ENCODE results near the gene ORM1.

ORM1 gene

DNA sequence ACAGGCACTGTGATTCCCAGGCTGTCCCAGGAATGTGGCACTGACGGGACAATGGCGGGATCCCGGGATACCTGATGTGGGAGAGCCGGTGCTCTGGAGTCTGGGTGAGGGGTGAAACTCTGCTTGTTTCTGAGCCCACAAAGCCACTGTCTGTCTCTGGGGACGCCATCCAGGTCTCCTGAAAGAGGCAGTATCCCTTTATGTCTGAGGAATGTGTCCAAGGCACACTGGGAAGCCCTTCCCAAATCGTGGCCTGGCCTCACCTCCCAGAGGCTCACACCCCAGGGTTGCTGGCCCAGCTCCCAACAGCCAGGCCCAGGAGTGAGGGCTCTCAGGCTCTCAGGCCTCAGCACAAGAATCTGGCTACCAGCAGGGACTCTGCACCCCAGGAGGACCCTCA, 33.9 kb downstream of the ORM1 start:
- H3K9me3 ChIP-seq (ENCODE audit: severe bottlenecking) = no peaks in the 10 kb centered on the region
- DNase-seq = no peak
- peaks cover 98% of the 10 kb centered on the region for H3K36me3 ChIP-seq
- no peak overlapping the region for H3K27ac ChIP-seq
- H3K4me3 ChIP-seq (ENCODE audit: low read depth, low read length) = no peak overlapping the region
- TF ChIP-seq, protein P1, sequence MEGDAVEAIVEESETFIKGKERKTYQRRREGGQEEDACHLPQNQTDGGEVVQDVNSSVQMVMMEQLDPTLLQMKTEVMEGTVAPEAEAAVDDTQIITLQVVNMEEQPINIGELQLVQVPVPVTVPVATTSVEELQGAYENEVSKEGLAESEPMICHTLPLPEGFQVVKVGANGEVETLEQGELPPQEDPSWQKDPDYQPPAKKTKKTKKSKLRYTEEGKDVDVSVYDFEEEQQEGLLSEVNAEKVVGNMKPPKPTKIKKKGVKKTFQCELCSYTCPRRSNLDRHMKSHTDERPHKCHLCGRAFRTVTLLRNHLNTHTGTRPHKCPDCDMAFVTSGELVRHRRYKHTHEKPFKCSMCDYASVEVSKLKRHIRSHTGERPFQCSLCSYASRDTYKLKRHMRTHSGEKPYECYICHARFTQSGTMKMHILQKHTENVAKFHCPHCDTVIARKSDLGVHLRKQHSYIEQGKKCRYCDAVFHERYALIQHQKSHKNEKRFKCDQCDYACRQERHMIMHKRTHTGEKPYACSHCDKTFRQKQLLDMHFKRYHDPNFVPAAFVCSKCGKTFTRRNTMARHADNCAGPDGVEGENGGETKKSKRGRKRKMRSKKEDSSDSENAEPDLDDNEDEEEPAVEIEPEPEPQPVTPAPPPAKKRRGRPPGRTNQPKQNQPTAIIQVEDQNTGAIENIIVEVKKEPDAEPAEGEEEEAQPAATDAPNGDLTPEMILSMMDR (IDR thresholded peaks at IDR 0.05; ENCODE audit: low read depth, low read length) = no peak
- no peaks in the 10 kb centered on the region for H3K27me3 ChIP-seq (ENCODE audit: insufficient read depth, low read depth, severe bottlenecking)

DNA sequence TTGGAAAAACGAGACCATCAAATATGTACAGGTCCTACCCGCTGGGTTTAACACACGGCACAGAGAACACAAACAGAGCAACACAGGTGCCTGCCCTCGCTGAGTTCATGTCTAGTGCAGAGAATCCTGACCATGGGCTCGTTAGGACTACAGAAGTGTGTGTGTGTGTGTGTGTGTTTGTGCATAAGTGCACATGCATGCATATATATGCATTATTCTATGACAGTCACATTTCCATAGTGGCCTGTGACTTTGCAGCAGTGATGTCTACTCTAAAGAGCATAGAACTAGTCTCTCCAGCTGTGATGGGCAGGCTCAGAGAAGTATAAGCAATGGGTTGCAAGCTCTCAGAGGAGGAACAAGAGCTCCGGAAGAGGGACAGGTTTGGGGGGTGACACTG, 34.5 kb downstream of the ORM1 start:
- H3K27me3 ChIP-seq (ENCODE audit: insufficient read depth, low read depth, severe bottlenecking) = no peaks in the 10 kb centered on the region
- no peak overlapping the region for H3K4me3 ChIP-seq (ENCODE audit: low read depth, low read length)
- H3K27ac ChIP-seq = no peak overlapping the region
- peaks cover 98% of the 10 kb centered on the region for H3K36me3 ChIP-seq
- no peak for DNase-seq
- no peaks in the 10 kb centered on the region for H3K9me3 ChIP-seq (ENCODE audit: severe bottlenecking)
- TF ChIP-seq, protein P1 (IDR thresholded peaks at IDR 0.05; ENCODE audit: low read depth, low read length) = no peak

DNA sequence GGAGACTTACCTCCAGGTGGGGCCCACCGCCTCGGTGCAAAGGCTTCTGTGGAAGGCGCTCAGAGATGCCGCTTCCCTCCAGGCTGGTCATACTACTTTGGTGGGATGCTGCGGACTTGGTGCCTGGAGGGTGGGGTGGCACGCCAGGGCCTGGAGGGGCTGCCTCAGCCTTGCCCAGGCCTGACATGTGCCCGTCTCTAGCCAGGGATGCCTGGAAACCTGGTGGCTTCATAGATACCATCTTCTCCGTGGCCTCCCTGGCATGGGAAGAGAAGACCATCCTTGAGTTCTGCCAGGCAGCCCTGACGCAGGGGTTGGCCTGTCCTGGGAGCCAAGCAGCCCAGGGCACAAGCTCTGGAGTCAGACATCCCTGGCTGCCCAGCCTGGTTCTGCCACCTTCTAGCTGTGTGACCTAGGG, 35.0 kb downstream of the ORM1 start:
- no peaks in the 10 kb centered on the region for H3K9me3 ChIP-seq (ENCODE audit: severe bottlenecking)
- H3K36me3 ChIP-seq = peaks cover 98% of the 10 kb centered on the region

DNA sequence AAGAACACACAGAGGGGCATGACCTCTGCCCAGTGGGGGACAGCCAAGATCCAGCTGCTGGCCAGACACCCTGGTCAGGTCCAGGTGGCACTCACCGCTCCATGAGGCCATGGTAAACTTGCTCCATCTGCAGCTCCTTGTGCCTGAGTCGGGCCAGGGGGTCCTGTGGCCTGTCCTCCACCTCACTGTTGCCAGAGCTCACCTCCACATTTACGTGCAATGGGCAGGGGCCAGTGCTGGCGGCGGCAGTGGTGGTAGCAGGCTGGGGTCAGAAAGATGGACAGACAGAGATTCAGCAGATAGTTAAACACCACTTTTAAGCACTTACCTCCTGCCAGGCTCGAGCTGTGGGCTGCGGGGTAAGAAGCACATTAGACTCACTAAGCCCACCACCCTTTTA, 36.9 kb downstream of the ORM1 start:
- Histone ChIP-seq H3K27ac (no peak overlapping the region), H3K4me3 (ENCODE audit: low read depth, low read length) (no peak overlapping the region), H3K36me3 (peaks cover 98% of the 10 kb centered on the region), H3K9me3 (ENCODE audit: severe bottlenecking) (no peaks in the 10 kb centered on the region), H3K27me3 (ENCODE audit: insufficient read depth, low read depth, severe bottlenecking) (no peaks in the 10 kb centered on the region)
- no peak for DNase-seq
- TF ChIP-seq, protein P1 (IDR thresholded peaks at IDR 0.05; ENCODE audit: low read depth, low read length) = no peak

More for the DNA sequence above, 35.0 kb downstream of the ORM1 start:
- TF ChIP-seq, protein P1 (IDR thresholded peaks at IDR 0.05; ENCODE audit: low read depth, low read length) = no peak
- Histone ChIP-seq H3K27me3 (ENCODE audit: insufficient read depth, low read depth, severe bottlenecking) (no peaks in the 10 kb centered on the region), H3K4me3 (ENCODE audit: low read depth, low read length) (no peak overlapping the region), H3K27ac (no peak overlapping the region)
- DNase-seq = no peak

DNA sequence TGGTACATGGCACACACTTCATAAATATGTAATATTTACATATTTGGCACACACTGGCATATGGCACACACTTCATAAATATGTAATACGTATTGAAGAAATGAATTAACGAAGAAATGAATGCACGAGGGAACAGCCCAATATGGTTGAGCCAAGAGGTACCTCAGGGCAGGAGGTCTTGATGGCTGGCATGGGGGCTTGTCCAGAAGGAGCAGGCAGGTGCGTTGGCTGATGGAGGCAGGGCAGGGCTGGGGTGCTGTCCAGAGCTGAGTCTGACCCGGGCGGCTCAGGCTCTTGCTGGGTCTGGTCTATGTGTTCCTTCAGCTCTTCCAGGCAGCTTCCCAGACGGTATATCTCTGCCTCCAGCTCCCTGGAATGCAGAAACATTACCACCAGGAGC, 38.6 kb downstream of the ORM1 start:
- DNase-seq = no peak
- H3K4me3 ChIP-seq (ENCODE audit: low read depth, low read length) = no peak overlapping the region
- no peaks in the 10 kb centered on the region for H3K27me3 ChIP-seq (ENCODE audit: insufficient read depth, low read depth, severe bottlenecking)
- TF ChIP-seq, protein P1 (IDR thresholded peaks at IDR 0.05; ENCODE audit: low read depth, low read length) = no peak
- H3K27ac ChIP-seq = no peak overlapping the region
- no peaks in the 10 kb centered on the region for H3K9me3 ChIP-seq (ENCODE audit: severe bottlenecking)
- peaks cover 92% of the 10 kb centered on the region for H3K36me3 ChIP-seq

DNA sequence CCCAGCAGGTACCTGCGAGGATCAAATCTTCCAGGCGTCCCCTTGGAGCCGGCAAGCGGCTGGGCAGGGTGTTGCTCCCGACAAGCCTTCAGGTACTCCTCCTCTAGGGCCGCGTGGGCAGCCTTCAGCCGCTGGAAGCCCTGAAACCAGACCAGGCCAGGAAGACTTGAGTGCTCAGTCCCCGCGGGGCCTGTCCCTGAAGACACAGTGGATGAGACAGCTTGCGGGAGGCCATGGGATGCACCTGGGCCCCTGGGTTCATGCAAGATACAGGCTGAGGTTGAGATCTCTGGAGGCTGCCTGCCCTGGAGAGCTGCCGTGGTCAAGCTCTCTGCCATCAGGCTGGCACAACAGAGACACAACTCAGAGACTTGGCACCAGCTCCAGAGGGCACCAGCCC, 39.5 kb downstream of the ORM1 start:
- no peak overlapping the region for H3K4me3 ChIP-seq (ENCODE audit: low read depth, low read length)
- no peaks in the 10 kb centered on the region for H3K27me3 ChIP-seq (ENCODE audit: insufficient read depth, low read depth, severe bottlenecking)
- no peak overlapping the region for H3K27ac ChIP-seq
- no peak for DNase-seq
- H3K36me3 ChIP-seq = peaks cover 92% of the 10 kb centered on the region
- TF ChIP-seq, protein P1 (IDR thresholded peaks at IDR 0.05; ENCODE audit: low read depth, low read length) = no peak
- no peaks in the 10 kb centered on the region for H3K9me3 ChIP-seq (ENCODE audit: severe bottlenecking)
